Measurements from ENCODE around the gene PDE6B. TPM values are rescaled to one million over a fixed set of nuclear protein-coding genes. Genes with fewer than 3 reads are reported as not detected.

Gene PDE6B
- total RNA-seq, 2 experiments from 2014 or later, result 11.4 to 13.9 TPM

- no peak for DNase-seq
- peaks cover 45% of the 10 kb centered on the region for H3K27me3 Mint-ChIP-seq
- peaks cover 9% of the 10 kb centered on the region for H3K9me3 Mint-ChIP-seq
- H3K36me3 Mint-ChIP-seq (ENCODE audit: low read depth), result no peaks in the 10 kb centered on the region
- no peaks in the 10 kb centered on the region for H3K4me1 Mint-ChIP-seq (ENCODE audit: low read depth)
- CTCF ChIA-PET, result no interaction called here
- intact Hi-C loops (cut with micrococcal nuclease), result no loop called here
- no peak for ATAC-seq
- TF ChIP-seq, protein P1, sequence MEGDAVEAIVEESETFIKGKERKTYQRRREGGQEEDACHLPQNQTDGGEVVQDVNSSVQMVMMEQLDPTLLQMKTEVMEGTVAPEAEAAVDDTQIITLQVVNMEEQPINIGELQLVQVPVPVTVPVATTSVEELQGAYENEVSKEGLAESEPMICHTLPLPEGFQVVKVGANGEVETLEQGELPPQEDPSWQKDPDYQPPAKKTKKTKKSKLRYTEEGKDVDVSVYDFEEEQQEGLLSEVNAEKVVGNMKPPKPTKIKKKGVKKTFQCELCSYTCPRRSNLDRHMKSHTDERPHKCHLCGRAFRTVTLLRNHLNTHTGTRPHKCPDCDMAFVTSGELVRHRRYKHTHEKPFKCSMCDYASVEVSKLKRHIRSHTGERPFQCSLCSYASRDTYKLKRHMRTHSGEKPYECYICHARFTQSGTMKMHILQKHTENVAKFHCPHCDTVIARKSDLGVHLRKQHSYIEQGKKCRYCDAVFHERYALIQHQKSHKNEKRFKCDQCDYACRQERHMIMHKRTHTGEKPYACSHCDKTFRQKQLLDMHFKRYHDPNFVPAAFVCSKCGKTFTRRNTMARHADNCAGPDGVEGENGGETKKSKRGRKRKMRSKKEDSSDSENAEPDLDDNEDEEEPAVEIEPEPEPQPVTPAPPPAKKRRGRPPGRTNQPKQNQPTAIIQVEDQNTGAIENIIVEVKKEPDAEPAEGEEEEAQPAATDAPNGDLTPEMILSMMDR (IDR thresholded peaks at IDR 0.05), result no peak
- no peak overlapping the region for H3K27ac Mint-ChIP-seq
- POLR2A ChIA-PET, result no interaction called here
- no peak overlapping the region for H3K4me3 Mint-ChIP-seq
Observed at GRCh38 chr4:583820-584219, 41.6 kb upstream of the PDE6B start.

GRCh38 chr4:587671-588350 lies 37.6 kb upstream of the PDE6B start:
- Mint-ChIP-seq H3K9me3 (peaks cover 9% of the 10 kb centered on the region), H3K4me3 (no peak overlapping the region), H3K36me3 (ENCODE audit: low read depth) (no peaks in the 10 kb centered on the region), H3K27me3 (peaks cover 28% of the 10 kb centered on the region), H3K4me1 (ENCODE audit: low read depth) (no peaks in the 10 kb centered on the region), H3K27ac (no peak overlapping the region)
- ATAC-seq, result no peak
- intact Hi-C loops (cut with micrococcal nuclease), result no loop called here
- DNase-seq, result no peak
- TF ChIP-seq, protein P1 (IDR thresholded peaks at IDR 0.05), result no peak
- POLR2A ChIA-PET, result interaction anchor here (1.2 kb wide), 1 partner anchor 11 kb away, joined by 3 read pairs; no protein-coding TSS in a partner anchor
- CTCF ChIA-PET, result interaction anchor here (0.9 kb wide), 1 partner anchor 13 kb away, joined by 4 read pairs; no protein-coding TSS in a partner anchor

DNA sequence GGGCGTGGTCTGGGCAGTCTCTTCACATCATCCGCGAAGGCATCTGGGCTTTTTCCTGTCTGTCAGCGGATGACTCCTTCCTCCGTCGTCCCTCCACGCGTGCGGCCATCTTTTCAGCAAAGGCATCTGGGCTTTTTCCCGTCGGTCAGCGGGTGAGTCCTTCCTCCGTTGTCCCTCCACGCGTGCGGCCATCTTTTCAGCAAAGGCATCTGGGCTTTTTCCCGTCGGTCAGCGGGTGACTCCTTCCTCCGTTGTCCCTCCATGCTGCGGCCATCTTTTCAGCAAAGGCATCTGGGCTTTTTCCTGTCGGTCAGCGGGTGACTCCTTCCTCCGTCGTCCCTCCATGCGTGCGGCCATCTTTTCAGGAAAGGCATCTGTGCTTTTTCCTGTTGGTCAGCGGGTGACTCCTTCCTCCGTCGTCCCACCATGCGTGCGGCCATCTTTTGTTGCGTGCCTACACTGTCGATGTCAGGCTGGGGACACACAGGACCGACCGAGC lies 37.0 kb upstream of the PDE6B start:
- Mint-ChIP-seq H3K27ac (no peak overlapping the region), H3K27me3 (peaks cover 28% of the 10 kb centered on the region), H3K4me1 (ENCODE audit: low read depth) (no peaks in the 10 kb centered on the region), H3K36me3 (ENCODE audit: low read depth) (no peaks in the 10 kb centered on the region), H3K9me3 (peaks cover 8% of the 10 kb centered on the region), H3K4me3 (no peak overlapping the region)
- intact Hi-C loops (cut with micrococcal nuclease), result no loop called here
- POLR2A ChIA-PET, result interaction anchor here (0.7 to 0.9 kb wide), 2 partner anchors 8 to 42 kb away, joined by 3 read pairs; no protein-coding TSS in a partner anchor
- DNase-seq, result no peak
- no peak for ATAC-seq
- TF ChIP-seq, protein P1 (IDR thresholded peaks at IDR 0.05), result no peak
- CTCF ChIA-PET, result no interaction called here

DNA sequence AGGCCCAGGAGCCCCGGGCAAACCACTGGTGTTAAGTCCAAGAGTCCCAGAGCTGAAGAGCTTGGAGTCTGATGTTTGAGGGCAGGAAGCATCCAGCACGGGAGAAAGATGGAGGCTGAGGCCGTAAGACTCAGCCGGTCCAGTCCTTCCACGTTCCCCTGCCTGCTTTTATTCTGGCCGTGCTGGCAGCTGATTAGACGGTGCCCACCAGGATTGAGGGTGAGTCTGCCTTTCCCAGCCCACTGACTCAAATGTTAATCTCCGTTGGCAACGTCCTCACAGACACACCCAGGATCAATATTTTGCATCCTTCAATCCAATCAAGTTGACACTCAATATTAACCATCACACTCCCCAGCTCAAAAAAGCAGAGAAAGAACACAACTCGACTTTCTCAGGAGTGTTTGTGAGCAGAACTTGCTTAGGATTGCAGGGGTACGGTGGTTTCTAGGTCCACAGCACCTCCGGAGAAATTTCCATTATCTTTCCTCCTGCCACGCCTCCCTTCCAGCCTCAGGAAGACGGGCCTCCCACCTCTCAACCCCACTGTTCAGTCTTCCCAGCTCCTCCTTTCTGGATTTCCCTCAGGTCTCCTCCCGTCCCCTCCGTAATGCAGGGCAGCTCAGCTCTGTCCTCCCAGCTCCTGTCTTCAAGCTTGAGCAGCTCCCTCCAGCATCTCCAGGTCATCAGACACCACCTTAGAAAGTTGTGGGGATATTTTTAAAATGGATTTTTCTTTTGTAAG lies 36.0 kb upstream of the PDE6B start:
- Mint-ChIP-seq H3K27ac (no peak overlapping the region), H3K27me3 (peaks cover 26% of the 10 kb centered on the region), H3K4me1 (ENCODE audit: low read depth) (no peaks in the 10 kb centered on the region), H3K4me3 (no peak overlapping the region), H3K36me3 (ENCODE audit: low read depth) (no peaks in the 10 kb centered on the region), H3K9me3 (peaks cover under 1% of the 10 kb centered on the region)
- intact Hi-C loops (cut with micrococcal nuclease), result no loop called here
- ChIA-PET POLR2A (interaction anchor here (0.7 to 1.0 kb wide), 3 partner anchors 9 to 53 kb away, joined by 3 read pairs; no protein-coding TSS in a partner anchor), CTCF (interaction anchor here (1.4 kb wide), 1 partner anchor 11 kb away, joined by 3 read pairs; no protein-coding TSS in a partner anchor)
- DNase-seq (no peak), ATAC-seq (no peak)
- TF ChIP-seq, protein P1 (IDR thresholded peaks at IDR 0.05), result no peak
